SK-N-SH treated with all-trans-retinoic acid at 6 μM for 48 hours (cell line): Measurements from ENCODE around the gene DPF3.

Experiments
- ATAC-seq: fragments of 200-7000 bp; cut with Tn5 transposase; 3 replicates; pipeline ENCODE4 v1.9.1; 2020; ENCODE audit warnings: mild to moderate bottlenecking, moderate library complexity
- ARNTL ChIP-seq: fragments of 450-650 bp; formaldehyde crosslinking; IDR thresholded peaks from 2 replicates; pipeline ENCODE4 v1.5.0; 2020; ENCODE audit warnings: low read depth, mild to moderate bottlenecking, moderate library complexity, borderline replicate concordance
- CSDC2 ChIP-seq: fragments of 250-450 bp; sonication (Bioruptor Pico); IDR thresholded peaks from 2 replicates; pipeline ENCODE4 v1.5.0; 2020; ENCODE audit warnings: mild to moderate bottlenecking, moderate library complexity
- ESRRG ChIP-seq: fragments of 250-450 bp; sonication (Bioruptor Pico); IDR thresholded peaks from 2 replicates; pipeline ENCODE4 v1.6.1; 2021; ENCODE audit warnings: mild to moderate bottlenecking
- GLIS3 ChIP-seq: fragments of 250-450 bp; sonication (Bioruptor Pico); IDR thresholded peaks from 2 replicates; pipeline ENCODE4 v1.5.0; 2020; ENCODE audit warnings: mild to moderate bottlenecking, moderate library complexity
- ISL1 ChIP-seq: fragments of 250-450 bp; sonication (Bioruptor Pico); IDR thresholded peaks from 2 replicates; pipeline ENCODE4 v2.1.2; 2022; ENCODE audit warnings: mild to moderate bottlenecking, moderate library complexity
- OSR1 ChIP-seq: fragments of 250-450 bp; sonication (Bioruptor Pico); IDR thresholded peaks from 2 replicates; pipeline ENCODE4 v1.8.0; 2022; ENCODE audit warnings: moderate library complexity, mild to moderate bottlenecking, inconsistent platforms
- PATZ1 ChIP-seq: fragments of 250-450 bp; sonication (Bioruptor Pico); IDR thresholded peaks from 2 replicates; pipeline ENCODE4 v1.8.0; 2020; ENCODE audit warnings: mild to moderate bottlenecking, moderate library complexity, borderline replicate concordance
- POU6F1 ChIP-seq: fragments of 250-450 bp; sonication (Bioruptor Pico); IDR thresholded peaks from 2 replicates; pipeline ENCODE4 v1.8.0; 2021; ENCODE audit warnings: low read depth, mild to moderate bottlenecking, moderate library complexity, borderline replicate concordance
- PPARA ChIP-seq: fragments of 250-450 bp; sonication (Bioruptor Pico); IDR thresholded peaks from 2 replicates; pipeline ENCODE4 v1.5.0; 2020; ENCODE audit warnings: mild to moderate bottlenecking, borderline replicate concordance
- SNAI2 ChIP-seq: fragments of 250-450 bp; sonication (Bioruptor Pico); IDR thresholded peaks from 2 replicates; pipeline ENCODE4 v1.5.0; 2020; ENCODE audit warnings: mild to moderate bottlenecking, moderate library complexity
- TSHZ2 ChIP-seq: fragments of 250-450 bp; sonication (Bioruptor Pico); IDR thresholded peaks from 2 replicates; pipeline ENCODE4 v1.5.0; 2020; ENCODE audit warnings: mild to moderate bottlenecking, moderate library complexity
- ZFP3 ChIP-seq: fragments of 250-450 bp; sonication (Bioruptor Pico); IDR thresholded peaks from 2 replicates; pipeline ENCODE4 v1.5.0; 2020; ENCODE audit warnings: mild to moderate bottlenecking, moderate library complexity
- ZNF565 ChIP-seq: fragments of 450-650 bp; formaldehyde crosslinking; conservative IDR thresholded peaks from 2 replicates; pipeline ENCODE4 v1.5.0; 2020; ENCODE audit warnings: low read depth, mild to moderate bottlenecking, moderate library complexity
- ZNF70 ChIP-seq: fragments of 450-650 bp; formaldehyde crosslinking; IDR thresholded peaks from 2 replicates; pipeline ENCODE4 v1.5.0; 2020; ENCODE audit warnings: mild to moderate bottlenecking, moderate library complexity
- TF ChIP-seq, protein P1 (sequence below): fragments of 250-450 bp; sonication (Bioruptor Pico); IDR thresholded peaks from 2 replicates; pipeline ENCODE4 v1.5.1; 2021; ENCODE audit warnings: mild to moderate bottlenecking, moderate library complexity
- TF ChIP-seq, protein P2 (sequence below): fragments of 250-450 bp; sonication (Bioruptor Pico); IDR thresholded peaks from 2 replicates; pipeline ENCODE4 v1.5.1; 2020; ENCODE audit warnings: low read depth, mild to moderate bottlenecking, moderate library complexity

Gene DPF3

GRCh38 chr14:72594099-72594901 is 299.6 kb downstream of the DPF3 start:
- no peak for ATAC-seq

GRCh38 chr14:72591391-72591790 is 302.5 kb downstream of the DPF3 start:
- no peak for TF ChIP-seq ZFP3
- no peak for TF ChIP-seq POU6F1 (CRISPR knock-in tag)
- TF ChIP-seq ESRRG (CRISPR knock-in tag): no peak
- TF ChIP-seq TSHZ2 (CRISPR knock-in tag): no peak
- TF ChIP-seq CSDC2 (CRISPR knock-in tag): no peak
- TF ChIP-seq ISL1 (CRISPR knock-in tag): no peak
- TF ChIP-seq ZNF565 (CRISPR knock-in tag): no peak
- no peak for ATAC-seq

More at GRCh38 chr14:72594099-72594901, 299.6 kb downstream of the DPF3 start:
- no peak for TF ChIP-seq PPARA (CRISPR knock-in tag)
- TF ChIP-seq CSDC2 (CRISPR knock-in tag): no peak
- no peak for TF ChIP-seq OSR1 (CRISPR knock-in tag)
- no peak for TF ChIP-seq ZNF565 (CRISPR knock-in tag)
- TF ChIP-seq, protein P1, sequence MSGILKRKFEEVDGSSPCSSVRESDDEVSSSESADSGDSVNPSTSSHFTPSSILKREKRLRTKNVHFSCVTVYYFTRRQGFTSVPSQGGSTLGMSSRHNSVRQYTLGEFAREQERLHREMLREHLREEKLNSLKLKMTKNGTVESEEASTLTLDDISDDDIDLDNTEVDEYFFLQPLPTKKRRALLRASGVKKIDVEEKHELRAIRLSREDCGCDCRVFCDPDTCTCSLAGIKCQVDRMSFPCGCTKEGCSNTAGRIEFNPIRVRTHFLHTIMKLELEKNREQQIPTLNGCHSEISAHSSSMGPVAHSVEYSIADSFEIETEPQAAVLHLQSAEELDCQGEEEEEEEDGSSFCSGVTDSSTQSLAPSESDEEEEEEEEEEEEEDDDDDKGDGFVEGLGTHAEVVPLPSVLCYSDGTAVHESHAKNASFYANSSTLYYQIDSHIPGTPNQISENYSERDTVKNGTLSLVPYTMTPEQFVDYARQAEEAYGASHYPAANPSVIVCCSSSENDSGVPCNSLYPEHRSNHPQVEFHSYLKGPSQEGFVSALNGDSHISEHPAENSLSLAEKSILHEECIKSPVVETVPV (CRISPR knock-in tag): no peak
- no peak for TF ChIP-seq ESRRG (CRISPR knock-in tag)

DNA sequence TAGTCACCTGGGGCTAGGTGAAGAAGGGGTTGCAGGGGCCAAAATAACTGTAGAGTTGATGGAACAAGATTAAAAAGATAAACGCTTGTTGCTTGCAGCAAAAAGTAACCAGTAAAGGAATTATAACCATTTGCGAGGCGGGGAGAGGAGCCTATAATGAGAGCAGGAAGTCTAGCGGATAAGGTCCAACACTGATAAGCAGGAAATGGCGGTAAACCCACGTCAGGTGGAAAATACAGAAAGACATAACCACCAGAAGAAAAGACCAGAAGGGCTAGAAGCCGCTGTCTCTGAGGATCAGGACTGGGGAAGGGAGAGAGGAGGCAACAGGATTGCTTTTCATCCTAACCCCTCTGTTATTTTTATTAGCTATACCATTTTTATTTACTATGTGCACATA is 303.3 kb downstream of the DPF3 start:
- TF ChIP-seq TSHZ2 (CRISPR knock-in tag) (no peak), GLIS3 (CRISPR knock-in tag) (no peak), CSDC2 (CRISPR knock-in tag) (no peak), ESRRG (CRISPR knock-in tag) (no peak), ZNF70 (CRISPR knock-in tag) (no peak), SNAI2 (CRISPR knock-in tag) (no peak)
- TF ChIP-seq, all 23 proteins: peak for 0
- no peak for ATAC-seq

- ATAC-seq: no peak
- TF ChIP-seq PATZ1 (CRISPR knock-in tag): no peak
- TF ChIP-seq, protein P2, sequence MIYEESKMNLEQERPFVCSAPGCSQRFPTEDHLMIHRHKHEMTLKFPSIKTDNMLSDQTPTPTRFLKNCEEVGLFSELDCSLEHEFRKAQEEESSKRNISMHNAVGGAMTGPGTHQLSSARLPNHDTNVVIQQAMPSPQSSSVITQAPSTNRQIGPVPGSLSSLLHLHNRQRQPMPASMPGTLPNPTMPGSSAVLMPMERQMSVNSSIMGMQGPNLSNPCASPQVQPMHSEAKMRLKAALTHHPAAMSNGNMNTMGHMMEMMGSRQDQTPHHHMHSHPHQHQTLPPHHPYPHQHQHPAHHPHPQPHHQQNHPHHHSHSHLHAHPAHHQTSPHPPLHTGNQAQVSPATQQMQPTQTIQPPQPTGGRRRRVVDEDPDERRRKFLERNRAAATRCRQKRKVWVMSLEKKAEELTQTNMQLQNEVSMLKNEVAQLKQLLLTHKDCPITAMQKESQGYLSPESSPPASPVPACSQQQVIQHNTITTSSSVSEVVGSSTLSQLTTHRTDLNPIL: no peak
- no peak for TF ChIP-seq ARNTL
- no peak for TF ChIP-seq ZNF70 (CRISPR knock-in tag)
Measured at GRCh38 chr14:72589652-72590051, 304.2 kb downstream of the DPF3 start.
